Left lung (tissue), 10 donors: ENCODE data around the gene CCDC158. TPM values are rescaled to one million over a fixed set of nuclear protein-coding genes. Genes with fewer than 3 reads are reported as not detected.
A peak's percentile ranks its signal among the peaks of the same experiment; 100 is the strongest.
"Not testable (repeated sequence)": the region's sequence is repeated elsewhere in the genome, so short reads cannot be mapped to it uniquely, and the experiment has no call there.

Experiments used
- ATAC-seq: fragments of 200-7000 bp; cut with Tn5 transposase; one replicate; pipeline ENCODE4 v1.9.1; 2020; ENCODE audit warnings: moderate library complexity
- DNase-seq, 4 donors: peaks; one replicate each; pipeline ENCODE4 v3.0.0-alpha.2; 2013 to 2020
- H3K27ac ChIP-seq, 2 donors: fragments of 200-600 bp; sonication (generic) in 1 of 2; one replicate each; pipeline versions ENCODE4 v1.5.0 to v1.8.0; 2020 to 2021
- H3K27me3 ChIP-seq, 2 donors: fragments of 200-600 bp; sonication (generic) in 1 of 2; one replicate each; pipeline versions ENCODE4 v1.5.0 to v1.8.0; 2020 to 2021
- H3K36me3 ChIP-seq, 2 donors: fragments of 200-600 bp; sonication (generic) in 1 of 2; one replicate each; pipeline versions ENCODE4 v1.5.0 to v1.8.0; 2020 to 2021
- H3K4me1 ChIP-seq, 2 donors: fragments of 200-600 bp; one replicate each; pipeline ENCODE4 v1.8.0; 2021
- H3K4me3 ChIP-seq, 2 donors: fragments of 200-600 bp; sonication (generic) in 1 of 2; one replicate each; pipeline versions ENCODE4 v1.5.0 to v1.8.0; 2020 to 2021; ENCODE audit warnings: mild to moderate bottlenecking in 1 of 2
- H3K9me3 ChIP-seq, 2 donors: fragments of 200-600 bp; sonication (generic) in 1 of 2; one replicate each; pipeline versions ENCODE4 v1.5.0 to v1.8.0; 2020 to 2021
- CTCF ChIP-seq, 2 donors: fragments of 200-600 bp; sonication (generic) in 1 of 2; IDR thresholded peaks; one replicate each; pipeline versions ENCODE4 v1.5.0 to v1.8.0; 2021; ENCODE audit warnings: antibody characterized with exemption in 2 of 2
- intact Hi-C, 2 donors: fragments of 100-400 bp; cut with DNase I; formaldehyde crosslinking; loops; one replicate each; pipeline versions ENCODE4 v1.11.2 to v1.14.2; 2022
- polyA plus RNA-seq, 6 donors: library from polyadenylated mRNA; unstranded; fragments of 120-200 nt; gene quantifications; one replicate each; pipeline ENCODE4 v1.2.1, GENCODE V29; 2013; ENCODE audit not compliant: insufficient read length in 6 of 6
- total RNA-seq, 2 donors: library from RNA; stranded (reverse); fragmentation: NEBNext Ultra II Directional; extraction: Animal tissue kit (Norgen Biotek cat#: 25700); gene quantifications; one replicate each; pipeline ENCODE4 v1.2.1, GENCODE V29; 2021
- donor health status: DM: no; HTN: yes; CAD: no.
- donor health status: DM: no; HTN: no; CAD: no.

The CCDC158 gene
- total and polyA plus RNA-seq, 8 donors: 0.47 to 1.6 (median 0.84) TPM

GRCh38 chr4:76298227-76298626 is 122.7 kb downstream of the CCDC158 start:
- DNase-seq: no peak
- Histone ChIP-seq H3K4me3 (no peak overlapping the region), H3K27me3 (no peaks in the 10 kb centered on the region), H3K27ac (no peak overlapping the region), H3K9me3 (peaks cover 0 to 5% of the 10 kb centered on the region in 2 donors), H3K4me1 (peaks cover 6 to 48% of the 10 kb centered on the region in 2 donors), H3K36me3 (no peaks in the 10 kb centered on the region)
- no peak for TF ChIP-seq CTCF (IDR thresholded peaks at IDR 0.05)
- no peak for ATAC-seq
- intact Hi-C loops: no loop called here

- no peaks in the 10 kb centered on the region for H3K36me3 ChIP-seq
- ATAC-seq (no peak), DNase-seq (no peak)
- H3K27me3 ChIP-seq: no peaks in the 10 kb centered on the region
- intact Hi-C loops: no loop called here
- H3K4me1 ChIP-seq: peaks cover 6 to 33% of the 10 kb centered on the region in 2 donors
- TF ChIP-seq CTCF (IDR thresholded peaks at IDR 0.05): no peak
- peaks cover 0 to 5% of the 10 kb centered on the region in 2 donors for H3K9me3 ChIP-seq
- no peak overlapping the region for H3K4me3 ChIP-seq
- no peak overlapping the region for H3K27ac ChIP-seq
Measured at GRCh38 chr4:76296286-76296820, 124.6 kb downstream of the CCDC158 start.

GRCh38 chr4:76293772-76294171 is 127.2 kb downstream of the CCDC158 start:
- Histone ChIP-seq H3K9me3 (peaks cover 0 to 5% of the 10 kb centered on the region in 2 donors), H3K27me3 (no peaks in the 10 kb centered on the region), H3K36me3 (no peaks in the 10 kb centered on the region), H3K4me1 (peaks cover 5 to 17% of the 10 kb centered on the region in 2 donors), H3K27ac (peak overlapping the region; percentile 28 to 29), H3K4me3 (no peak overlapping the region)
- ATAC-seq (peak; percentile 75), DNase-seq (peak in 1 of 4 donors; percentile 64)
- intact Hi-C loops: no loop called here
- TF ChIP-seq CTCF (IDR thresholded peaks at IDR 0.05): no peak

- peak in 1 of 4 donors; percentile 41 for DNase-seq
- no peak for TF ChIP-seq CTCF (IDR thresholded peaks at IDR 0.05)
- intact Hi-C loops: no loop called here
- H3K4me1 ChIP-seq: peaks cover 5 to 17% of the 10 kb centered on the region in 2 donors
- no peaks in the 10 kb centered on the region for H3K27me3 ChIP-seq
- H3K36me3 ChIP-seq: no peaks in the 10 kb centered on the region
- H3K4me3 ChIP-seq: no peak overlapping the region
- peak overlapping the region; percentile 45 to 51 for H3K27ac ChIP-seq
- H3K9me3 ChIP-seq: peaks cover 0 to 5% of the 10 kb centered on the region in 2 donors
- peak; percentile 72 for ATAC-seq
Measured at GRCh38 chr4:76292730-76293129, 128.2 kb downstream of the CCDC158 start.

GRCh38 chr4:76287811-76288210 is 133.1 kb downstream of the CCDC158 start:
- H3K36me3 ChIP-seq, H3K27me3 ChIP-seq, H3K27ac ChIP-seq, DNase-seq, H3K4me3 ChIP-seq, ATAC-seq, H3K9me3 ChIP-seq, intact Hi-C loops, H3K4me1 ChIP-seq: not testable (repeated sequence)

GRCh38 chr4:76283900-76284299 is 137.0 kb downstream of the CCDC158 start:
- no peak overlapping the region for H3K27ac ChIP-seq
- no peak for TF ChIP-seq CTCF (IDR thresholded peaks at IDR 0.05)
- peaks cover 0 to 4% of the 10 kb centered on the region in 2 donors for H3K9me3 ChIP-seq
- H3K36me3 ChIP-seq: no peaks in the 10 kb centered on the region
- peaks cover 0 to 5% of the 10 kb centered on the region in 2 donors for H3K4me1 ChIP-seq
- intact Hi-C loops: no loop called here
- H3K4me3 ChIP-seq: no peak overlapping the region
- ATAC-seq: no peak
- DNase-seq: no peak
- no peaks in the 10 kb centered on the region for H3K27me3 ChIP-seq
